SIG-M5 treated with dmso at 0.1 percent for 504 hours (cell line): ENCODE data around the gene GBF1.
A peak's percentile ranks its signal among the peaks of the same experiment; 100 is the strongest.

Experiments
- DNase-seq: peaks from one replicate; lab custom pipeline; 2025; ENCODE audit not compliant: unreplicated experiment; lab: John Stamatoyannopoulos, UW

Gene GBF1

DNA sequence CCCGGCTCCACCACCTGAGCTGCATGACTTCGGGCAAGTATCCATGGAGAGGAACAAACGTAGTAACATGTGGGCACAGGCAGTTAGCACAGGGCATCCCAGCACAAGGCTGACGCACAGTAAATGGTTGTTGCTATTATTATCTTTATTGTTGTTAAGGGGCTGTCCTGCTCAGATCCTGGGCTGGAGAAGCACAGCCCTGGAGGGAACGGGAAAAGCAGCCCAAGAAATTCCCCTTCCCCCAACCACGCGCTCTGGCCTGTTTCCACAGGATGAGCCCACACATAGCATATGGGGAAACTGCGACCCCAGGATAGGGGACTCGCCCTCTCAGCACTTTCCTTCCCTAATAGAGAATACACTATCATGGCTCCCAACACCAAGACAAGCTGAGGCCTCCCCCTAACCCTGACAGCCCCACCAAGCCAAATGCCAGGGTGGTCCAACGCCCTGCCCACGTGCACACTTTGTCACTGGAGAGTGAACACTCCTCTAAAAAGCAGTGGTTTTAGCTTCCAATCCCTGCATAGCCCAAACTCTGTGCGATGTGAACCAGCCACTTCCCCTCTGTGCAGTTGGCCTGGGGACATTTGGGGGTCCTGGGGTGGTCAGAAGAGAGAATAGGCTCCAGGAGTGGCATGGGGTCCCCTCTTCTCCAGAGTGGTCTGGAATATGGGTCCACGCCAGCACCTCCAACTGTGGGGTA is 162.2 kb downstream of the GBF1 start:
- DNase-seq = no peak

DNA sequence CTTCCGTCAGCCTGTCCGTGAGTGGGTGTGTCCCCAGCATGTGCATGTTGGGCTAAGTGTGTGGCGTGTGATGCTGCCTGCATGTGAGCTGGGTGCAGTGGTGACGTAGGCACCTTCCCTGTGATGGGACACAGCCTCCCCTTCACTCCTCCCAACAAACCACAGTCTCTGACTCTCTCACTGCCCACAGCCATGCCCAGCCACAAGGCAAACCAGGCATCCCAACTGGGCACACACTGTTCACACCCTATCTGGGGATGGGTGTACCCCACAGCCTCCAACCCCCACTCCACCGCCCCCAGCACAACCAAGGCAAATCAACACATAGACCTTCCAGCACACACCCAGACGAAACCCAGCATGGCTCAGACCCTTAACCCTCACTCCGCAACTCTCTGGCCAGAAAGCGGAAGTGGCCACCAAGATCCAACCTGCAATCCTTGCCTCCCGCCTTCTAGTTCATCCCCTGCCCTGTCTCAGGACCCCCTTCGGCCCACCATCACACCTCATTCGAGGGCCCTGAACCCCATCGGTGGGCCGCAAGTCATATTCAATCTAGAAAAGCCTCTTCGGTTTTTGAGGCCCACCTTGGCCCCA is 162.9 kb downstream of the GBF1 start:
- DNase-seq = no peak

DNA sequence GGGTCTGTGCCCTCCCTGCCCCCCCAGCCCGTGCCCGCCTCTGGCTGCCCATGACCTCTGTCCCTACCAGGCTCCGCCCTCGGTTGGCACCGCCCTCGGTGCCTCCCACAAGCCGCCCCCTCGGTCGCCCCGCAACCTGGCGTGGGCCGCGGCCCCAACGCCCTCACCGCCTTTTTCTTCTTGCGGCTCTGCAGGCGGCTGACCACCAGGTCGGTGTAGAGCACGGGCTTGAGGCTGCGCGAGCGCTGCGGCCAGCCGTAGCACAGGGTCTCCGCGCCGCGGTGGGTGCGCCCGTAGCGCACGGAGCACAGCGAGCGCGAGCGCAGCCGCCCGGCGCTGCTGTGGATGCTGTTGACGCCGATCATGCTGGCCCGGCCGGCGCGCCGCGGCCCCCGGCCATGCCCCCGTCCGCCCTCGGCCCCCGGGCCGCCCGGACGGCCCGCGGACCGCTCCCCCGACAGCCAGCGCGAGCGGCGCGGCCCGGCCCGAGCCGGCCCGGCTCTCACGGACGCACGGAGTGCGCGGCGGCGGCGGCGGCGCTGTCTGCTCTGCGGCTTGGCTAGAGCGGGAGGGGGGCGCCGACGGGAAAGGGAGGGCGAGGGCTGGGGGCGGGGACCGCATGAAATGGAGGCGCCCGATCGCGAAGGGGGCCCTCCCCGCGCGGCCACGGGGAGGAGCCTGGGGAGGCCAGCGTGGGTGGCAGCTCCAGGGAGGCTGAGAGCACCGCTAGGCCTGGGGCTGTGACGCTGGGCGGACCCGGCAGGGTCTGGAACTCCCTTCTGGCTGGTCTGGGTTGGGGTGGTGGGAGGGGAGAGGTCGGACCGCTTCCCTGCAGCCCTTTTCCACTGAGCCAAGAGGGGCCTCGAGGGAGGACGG is 163.6 kb downstream of the GBF1 start:
- no peak for DNase-seq

DNA sequence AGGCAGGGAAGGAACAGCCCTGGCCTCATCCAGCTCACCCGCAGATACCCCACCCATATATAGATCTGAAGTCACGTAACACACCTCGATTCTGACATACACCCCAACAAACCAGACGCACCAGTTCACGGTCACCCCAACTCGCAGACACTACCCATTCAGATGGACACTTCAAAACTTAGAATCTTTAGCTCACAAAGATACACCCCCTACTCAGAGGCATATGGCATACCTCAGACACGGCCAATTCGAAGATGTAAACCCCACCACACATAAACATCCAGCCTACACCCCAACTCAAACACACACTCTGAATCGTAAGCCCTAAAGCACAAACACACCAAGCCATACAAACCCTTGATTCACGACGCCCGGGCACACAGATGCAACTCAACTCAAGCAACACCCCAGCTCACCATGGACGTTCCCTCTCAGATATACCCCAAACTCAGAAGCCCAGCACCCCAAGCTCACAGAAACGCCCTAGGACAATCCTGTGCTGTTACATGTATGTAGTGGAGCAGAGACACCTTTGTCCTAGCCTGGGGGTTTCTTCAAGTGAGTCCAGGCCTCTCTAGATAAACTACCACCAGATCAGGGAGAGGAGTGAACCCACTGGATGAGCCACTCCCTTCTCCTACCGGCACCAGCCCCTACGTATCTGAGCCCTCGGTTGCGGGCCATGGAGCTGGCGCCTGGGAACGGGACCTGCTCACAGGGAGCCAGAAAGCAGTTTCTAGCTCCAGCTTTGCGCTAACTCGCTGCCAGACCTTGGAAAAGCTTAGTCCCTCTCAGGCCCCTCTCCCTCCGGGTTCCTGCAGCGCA is 164.5 kb downstream of the GBF1 start:
- no peak for DNase-seq

DNA sequence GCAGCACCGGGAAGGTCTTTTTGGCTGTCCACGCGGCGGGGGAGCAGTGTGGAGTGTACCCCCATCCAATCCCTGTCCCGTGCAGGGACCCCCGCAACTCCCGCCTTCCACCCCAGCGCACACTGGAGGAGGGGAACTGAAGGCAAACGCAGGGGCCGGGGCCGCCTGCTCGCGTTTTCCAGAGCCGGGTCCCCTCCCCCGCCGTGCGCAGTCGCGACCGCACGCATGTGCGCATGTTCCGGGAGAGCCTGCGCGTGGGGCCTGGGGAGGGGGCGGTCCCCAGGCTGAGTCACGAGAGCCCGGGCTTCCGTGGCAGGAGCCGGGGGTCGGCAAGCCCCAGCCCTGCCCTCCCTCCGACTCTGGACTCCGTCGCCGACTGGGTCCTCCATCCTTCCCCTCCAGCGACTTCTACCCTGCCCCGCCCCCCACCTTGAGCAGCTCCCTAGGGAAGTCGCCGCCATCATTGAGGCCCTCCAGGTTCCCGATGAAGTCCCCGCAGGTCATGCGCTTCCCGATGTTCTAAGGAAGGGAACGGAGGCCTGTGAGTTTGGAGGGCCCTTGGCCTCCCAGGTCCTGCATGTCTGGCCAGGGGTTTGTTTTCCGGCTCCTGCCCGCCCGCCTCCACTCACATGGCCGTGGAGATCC is 165.2 kb downstream of the GBF1 start:
- DNase-seq = no peak

DNA sequence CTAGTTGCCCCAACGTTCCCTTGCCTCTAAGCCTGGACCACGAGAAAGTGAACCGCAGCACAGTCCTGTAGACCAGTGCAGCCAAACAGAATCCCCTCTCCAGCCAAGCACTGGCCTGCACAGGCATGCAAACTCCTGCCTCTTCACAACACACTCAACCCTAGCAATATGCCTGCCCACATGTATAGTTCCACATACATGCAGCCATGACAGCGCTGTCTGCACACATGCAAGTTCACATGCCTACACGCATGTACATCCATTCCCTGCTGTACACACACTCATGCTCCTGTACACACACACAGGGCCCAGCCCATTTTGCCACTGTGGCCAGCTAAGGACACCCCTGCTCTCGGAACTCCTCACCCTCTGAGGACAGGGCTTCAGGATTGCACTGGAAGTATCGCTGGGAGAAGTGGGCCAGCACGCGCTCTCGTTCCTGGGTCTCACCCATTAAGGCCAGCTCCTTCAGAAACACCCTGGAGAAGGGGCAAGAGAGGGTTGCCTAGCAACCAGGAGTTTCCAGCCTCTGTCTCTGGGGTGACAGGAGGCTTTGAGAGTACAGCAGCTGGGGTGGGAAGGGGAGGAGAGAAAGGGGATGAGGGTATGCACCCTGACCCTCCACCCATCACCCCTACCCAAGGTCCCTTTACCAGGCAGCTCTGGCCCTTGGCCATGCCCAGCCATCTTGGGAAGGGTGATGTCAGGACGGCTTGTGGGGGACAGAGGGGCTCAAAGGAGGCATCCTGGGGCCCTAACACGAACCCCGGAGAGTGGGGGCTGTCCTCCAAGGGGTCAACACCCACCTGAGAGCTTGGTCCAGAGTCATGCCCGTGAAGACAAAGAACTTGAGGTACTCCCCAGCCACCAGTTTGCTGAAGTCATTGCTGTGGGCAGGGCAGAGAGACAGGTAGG is 166.3 kb downstream of the GBF1 start:
- no peak for DNase-seq

DNA sequence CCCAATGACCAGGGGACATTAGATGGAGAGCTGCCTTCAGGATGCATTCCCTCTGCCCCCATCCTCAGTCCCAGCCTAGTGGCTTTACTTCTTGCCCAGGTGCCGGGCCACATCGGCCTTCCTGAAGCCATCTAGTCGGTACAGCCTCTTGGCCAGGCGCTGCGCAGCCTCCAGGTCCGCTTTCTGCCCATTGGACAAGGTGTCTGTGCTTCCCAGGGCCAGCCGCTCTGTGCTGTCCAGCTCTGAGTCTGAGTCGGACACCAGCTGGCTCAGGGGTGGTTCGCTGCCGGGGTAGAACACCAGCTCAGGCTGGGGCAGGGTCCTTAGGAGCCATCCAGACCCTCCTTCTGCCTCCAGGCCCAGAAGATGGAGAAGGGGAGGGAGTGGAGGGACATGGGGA is 167.0 kb downstream of the GBF1 start:
- no peak for DNase-seq

DNA sequence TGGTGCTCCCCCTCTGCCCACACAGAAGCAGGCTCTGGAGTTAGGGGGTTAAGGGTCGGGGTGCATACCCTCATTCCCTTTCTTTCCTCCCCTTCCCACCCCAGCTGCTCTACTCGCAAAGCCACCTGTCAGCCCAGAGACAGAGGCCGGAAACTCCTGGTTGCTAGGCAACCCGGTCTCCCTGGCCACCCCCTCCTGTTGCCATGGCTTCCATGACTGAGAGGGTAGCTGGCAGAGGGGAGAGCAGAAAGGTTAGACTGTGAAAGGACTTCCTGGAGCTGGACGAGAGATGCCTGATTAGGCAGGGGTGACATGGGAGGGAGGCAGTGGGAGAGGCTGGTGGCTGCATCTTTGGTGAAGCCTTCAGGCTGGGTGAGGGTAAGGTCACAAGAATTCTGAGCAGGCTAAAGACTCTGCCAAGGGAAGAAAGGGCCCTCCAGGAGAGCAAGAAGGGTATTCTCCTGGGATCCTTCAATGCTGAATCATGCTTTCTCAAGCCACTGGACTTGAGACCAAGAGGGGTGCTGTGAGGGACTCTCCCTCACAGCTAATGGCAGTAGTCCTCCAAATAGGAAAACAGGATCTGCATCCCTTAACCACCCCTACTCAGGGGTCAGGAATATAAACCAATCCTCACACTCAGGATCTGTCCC is 167.8 kb downstream of the GBF1 start:
- DNase-seq = no peak

DNA sequence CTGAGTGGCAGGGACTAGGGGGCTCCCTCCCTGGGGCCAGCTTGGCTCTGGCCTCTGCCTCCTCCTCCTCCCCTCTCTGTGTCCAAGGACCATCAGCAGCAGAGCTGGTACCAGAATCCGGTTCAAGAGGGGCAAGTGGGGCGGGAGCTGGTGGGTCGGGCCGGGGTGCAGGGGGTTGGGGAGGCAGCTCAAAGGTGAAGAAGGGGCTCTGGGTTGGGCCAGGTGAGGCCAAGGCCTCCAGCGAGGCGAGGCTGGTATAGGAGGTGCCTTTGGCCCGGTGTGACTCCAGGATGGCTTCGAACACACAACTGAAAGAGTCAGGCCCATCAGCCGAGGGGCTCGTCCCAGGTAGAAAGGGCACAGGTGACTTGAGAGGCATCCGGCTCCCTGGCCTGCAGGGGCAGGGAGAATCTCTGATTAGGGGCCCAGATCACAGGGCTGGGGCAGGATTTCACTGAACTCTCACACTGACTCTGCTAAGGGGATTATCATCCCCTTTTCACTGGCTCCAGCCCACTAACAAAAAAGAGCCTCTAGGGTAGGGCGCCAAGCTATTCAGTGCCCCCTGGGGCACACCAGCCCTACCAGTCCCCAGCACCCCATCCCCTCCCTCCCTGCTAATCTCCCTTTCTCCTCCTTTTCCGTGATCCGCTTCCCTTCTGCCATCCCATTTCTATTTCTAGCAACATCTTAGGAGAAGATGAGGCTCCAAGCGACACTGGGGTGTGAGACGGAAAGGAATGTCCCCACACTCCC is 168.7 kb downstream of the GBF1 start:
- DNase-seq = no peak

DNA sequence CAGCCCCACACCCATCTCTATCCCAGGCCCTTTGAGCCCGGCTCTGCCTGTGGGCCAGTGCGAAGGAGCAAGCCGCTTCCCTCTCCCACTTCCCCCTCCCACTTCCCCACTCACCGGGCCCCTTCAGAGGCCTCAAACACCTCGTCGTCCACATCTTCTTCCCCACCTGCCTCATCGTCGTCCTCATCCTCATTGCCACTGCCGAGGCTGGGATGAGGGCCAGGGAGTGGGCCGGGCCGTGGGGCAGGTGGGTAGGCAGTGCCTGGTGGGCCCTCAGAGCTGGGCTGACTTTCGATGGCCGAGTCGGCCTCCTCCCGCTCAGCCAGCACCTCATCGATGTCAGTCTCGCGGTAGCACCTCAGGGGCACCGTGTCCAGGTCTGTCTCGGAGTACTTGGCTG is 169.4 kb downstream of the GBF1 start:
- no peak for DNase-seq

DNA sequence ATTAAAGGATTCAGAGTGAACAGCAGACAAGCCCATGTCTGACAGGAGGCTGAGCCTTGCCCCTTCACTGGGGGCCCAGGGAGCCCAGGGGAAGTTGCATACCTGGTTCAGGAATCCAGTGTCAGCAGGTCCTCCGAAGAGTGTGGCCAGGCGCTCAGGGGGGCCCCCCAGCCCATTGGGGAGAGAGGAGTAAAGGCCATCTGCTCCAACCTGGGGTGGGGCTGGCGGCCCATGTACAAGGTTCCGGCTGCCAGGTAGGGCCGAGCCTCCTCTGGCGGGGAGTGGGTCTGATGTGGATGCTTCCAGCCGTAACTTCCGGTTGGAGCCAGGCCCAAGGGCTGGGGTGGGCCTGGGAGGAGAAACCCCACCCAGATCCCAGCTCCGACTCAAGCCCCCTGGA is 171.0 kb downstream of the GBF1 start:
- no peak for DNase-seq

DNA sequence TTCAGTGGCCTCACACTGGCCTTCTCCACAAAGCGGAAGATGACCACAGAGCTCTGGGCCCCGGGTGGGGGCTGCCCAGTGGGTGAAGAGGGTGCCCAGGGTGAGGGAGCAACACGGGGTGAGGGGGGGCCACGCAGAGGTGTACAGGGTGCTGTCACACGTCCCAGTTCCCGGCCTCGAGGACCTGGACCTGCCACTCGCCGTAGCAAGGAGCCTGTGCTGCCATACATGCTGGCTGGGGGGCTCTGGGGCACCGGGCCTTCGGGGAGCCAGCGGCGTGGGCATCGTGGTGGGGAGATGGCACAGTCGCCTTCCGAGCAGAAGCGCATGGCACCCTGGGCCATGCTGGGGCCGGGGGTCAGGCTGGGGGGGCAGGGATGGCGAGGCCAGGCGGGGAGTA is 171.4 kb downstream of the GBF1 start:
- DNase-seq = no peak

DNA sequence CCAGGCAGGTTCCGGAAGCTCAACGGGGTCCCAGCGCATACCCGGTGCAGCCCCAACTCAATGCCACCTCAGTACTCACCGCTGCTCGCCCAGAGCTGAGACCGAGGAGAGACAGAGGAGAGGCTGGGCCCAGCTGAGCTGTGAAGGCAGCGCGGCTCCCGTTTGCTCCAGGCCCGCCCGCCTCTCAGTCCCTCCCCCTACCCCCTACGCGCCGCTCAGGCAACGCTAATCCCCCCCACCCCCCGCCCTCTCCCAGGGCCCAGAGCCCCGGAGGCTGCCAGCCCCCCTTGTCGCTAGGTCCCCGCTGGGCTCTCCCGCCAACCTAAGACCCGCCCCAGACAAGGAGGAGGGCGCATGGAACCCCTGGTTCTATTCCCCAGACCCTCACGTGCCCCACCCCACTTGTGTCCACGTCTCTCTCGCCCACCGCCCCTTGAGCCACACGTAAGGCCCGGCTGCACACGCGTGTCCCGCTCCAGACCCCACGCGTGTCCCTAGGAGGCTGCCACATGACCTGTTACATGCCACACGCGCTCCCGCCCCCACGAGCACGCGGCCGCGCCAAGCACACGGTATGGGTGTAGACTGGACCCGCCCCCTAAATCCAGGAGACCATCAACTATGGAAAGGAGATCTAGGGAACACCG is 173.4 kb downstream of the GBF1 start, which contains the start of gene PSD:
TSS of gene PSD (minus strand) at position 164 of the 647 bp plus-strand sequence. CDS start 1,747 bp downstream, outside the sequence.
- no peak for DNase-seq

DNA sequence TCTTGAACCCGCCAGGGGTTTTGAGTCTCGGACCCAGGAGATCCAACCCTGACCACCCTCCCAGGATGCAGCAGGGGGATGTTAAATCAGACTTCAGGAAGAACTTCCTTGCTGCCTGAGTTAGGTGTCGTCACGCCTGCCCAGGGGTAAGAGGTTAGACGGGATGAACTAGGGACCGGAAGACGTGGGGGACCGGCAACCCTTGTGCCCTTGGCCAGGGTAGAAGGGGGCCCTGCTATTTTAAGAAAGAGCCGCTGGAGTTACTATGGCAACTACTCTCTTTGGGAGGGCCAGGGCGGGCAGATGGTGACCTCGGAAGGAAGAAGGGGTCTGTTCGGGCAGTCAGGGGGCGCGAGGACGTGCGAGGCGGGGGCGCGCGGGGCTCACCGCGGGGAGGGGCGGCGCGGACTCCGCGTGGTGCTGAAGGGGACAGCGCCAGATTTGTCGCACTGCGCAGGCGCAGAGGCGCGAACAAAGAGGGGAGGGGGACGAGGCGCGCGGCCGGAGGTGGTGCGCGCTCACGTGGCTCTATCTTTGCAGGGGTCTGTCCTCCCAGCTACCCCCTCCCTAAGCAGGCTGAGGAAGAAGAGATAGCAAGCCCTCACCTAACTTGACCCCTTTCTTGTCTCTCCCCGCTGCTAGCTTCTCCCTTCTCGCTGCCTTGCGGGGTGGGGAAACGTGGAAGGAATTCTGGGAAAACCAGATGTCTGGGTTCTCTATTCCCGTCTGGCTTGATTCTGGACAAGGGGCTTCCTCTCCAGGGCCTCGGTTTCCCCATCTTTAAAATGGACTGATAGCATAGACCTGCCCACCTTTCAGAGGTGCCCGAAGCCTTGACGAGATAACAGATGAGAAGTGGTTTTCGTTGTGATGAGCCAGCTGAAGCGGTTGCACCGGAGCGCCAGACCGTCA is 174.2 kb downstream of the GBF1 start:
- peak; percentile 22 for DNase-seq

DNA sequence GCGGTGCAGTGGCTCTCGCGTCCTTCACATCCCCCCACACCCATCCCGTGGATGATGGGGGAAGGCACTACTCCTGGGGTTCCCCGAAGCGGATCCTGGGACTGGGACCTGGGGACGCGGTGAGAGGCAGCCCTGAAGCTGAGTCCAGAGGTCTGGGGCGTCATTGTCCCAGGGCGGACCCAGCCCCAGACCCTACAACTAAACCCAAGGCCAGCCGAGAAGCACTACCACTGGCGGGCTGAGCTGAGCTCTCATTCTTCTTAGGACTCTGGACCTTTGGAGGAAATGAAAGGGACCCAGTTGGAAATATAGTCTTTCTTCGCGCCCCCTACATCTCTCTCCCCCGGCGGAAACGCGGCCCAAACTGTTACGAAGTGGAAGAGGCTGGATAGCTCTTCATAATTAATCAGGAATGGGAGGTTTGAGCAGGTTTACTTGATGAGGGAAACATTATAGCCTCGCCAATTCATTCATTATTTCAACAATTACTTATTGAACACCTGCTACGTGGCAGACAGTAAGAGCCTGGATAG is 174.9 kb downstream of the GBF1 start:
- DNase-seq = no peak

DNA sequence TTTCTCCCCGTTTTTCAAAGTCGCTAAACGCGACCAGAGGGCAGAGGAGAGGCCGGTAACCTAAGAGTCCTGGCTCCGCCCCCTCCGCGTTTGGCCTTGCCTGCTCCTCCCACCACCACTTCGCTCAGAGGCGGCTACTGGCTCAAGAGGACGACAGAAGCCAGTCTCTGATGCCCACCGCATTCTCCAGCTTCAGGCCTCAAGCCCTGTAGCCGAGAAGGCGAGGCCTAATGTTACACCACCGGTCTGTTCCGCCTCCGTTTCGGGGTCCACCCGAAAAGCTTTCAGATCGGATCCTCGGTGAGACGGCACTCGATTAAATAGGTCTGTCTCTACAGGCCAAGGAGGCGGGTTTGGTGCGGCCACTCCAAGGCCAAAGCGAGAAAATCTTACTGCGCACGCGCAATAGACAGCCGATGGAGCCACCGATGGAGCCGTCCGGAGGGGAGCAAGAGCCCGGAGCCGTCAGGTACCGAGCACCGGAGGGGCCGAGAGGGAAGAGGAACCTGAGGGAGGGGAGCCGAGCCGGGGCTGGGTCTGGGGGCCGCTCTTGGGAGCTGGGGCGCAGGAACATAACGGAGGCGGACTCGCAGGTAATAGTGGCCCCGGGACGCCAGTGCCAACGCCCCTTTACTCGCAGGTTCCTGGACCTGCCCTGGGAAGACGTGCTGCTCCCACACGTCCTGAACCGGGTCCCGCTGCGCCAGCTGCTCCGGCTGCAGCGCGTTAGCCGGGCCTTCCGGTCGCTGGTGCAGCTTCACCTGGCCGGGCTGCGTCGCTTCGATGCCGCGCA is 175.6 kb downstream of the GBF1 start, which contains the start of gene FBXL15:
TSS of gene FBXL15 (plus strand) at position 123 of the 793 bp plus-strand sequence. CDS start at position 417, 294 bp downstream.
- DNase-seq = peak; percentile 92
